Raji (cell line): ENCODE data around the gene LARGE1.

ENCODE experiments used
- POLR2A ChIP-seq: IDR thresholded peaks from 2 replicates; pipeline ENCODE4 v1.6.1; 2011; ENCODE audit warnings: low read depth, low read length, control low read depth; ENCODE audit not compliant: insufficient read depth

The LARGE1 gene

GRCh38 chr22:33529424-33530113, 390.7 kb downstream of the LARGE1 start:
- TF ChIP-seq POLR2A: no peak

DNA sequence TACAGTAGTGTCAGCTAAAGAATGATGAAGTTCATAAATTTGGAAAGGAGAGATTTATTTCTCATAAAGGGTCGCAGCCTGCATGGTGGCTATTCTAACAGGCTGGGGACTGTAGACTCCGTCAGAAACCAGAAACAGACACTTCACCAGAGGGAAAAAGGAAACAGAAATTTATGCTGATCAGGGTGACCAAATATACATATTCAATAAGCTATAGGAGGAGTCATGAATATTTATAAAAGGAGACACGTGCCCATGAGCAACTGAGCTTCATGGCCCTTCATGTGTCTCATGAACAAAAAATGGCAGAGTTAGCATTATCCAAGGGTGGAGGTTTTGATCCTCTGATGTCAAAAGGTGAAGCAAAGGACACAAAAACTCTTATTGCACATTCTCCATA, 392.1 kb downstream of the LARGE1 start:
- TF ChIP-seq POLR2A: no peak

GRCh38 chr22:33526434-33527107, 393.7 kb downstream of the LARGE1 start:
- no peak for TF ChIP-seq POLR2A

GRCh38 chr22:33524511-33525260, 395.6 kb downstream of the LARGE1 start:
- no peak for TF ChIP-seq POLR2A

- no peak for TF ChIP-seq POLR2A
Measured at GRCh38 chr22:33521879-33522665, 398.2 kb downstream of the LARGE1 start.

DNA sequence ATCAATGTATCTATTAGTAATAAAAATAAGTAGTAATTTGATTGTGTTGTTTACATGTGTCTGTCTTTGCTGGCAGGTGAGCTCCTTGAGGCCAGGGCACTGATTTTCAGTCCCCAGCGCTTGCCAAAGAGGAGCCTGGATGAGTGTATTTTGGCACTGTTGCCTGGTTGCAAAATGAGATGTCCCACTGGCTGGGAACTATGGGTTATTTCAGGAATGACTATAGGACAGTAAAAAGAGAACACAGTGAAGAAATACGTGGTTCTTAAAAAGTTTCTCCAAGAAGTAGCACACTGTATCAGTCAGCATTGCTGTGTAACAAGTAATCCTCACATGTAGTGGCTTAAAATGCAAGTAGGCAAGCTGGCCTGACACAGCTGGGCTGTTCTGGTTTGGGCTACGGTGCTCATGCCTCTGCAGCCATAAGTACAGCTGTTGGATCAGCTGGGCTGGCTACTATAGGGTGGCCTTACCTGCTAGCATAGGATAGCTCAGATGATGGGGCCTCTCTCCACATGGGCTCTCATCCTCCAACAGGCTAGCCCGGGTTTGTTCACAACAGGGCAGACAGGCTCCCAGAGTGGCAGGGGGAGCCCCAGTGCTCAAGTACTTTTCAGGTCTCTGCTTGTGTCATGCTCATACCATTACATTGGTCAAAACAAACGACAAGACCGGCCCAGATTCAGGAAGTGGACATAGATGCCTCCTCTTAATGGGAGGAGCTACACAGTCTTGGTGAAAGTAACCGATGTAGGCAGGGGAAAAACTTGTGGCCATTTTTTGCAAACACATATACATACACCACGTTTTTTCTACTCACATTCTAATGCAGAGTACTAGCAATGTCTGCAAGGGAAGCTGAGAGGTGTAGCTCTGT, 399.1 kb downstream of the LARGE1 start:
- no peak for TF ChIP-seq POLR2A

GRCh38 chr22:33519974-33520903, 400.0 kb downstream of the LARGE1 start:
- no peak for TF ChIP-seq POLR2A

- TF ChIP-seq POLR2A: no peak
Measured at GRCh38 chr22:33519071-33519973, 401.0 kb downstream of the LARGE1 start.

DNA sequence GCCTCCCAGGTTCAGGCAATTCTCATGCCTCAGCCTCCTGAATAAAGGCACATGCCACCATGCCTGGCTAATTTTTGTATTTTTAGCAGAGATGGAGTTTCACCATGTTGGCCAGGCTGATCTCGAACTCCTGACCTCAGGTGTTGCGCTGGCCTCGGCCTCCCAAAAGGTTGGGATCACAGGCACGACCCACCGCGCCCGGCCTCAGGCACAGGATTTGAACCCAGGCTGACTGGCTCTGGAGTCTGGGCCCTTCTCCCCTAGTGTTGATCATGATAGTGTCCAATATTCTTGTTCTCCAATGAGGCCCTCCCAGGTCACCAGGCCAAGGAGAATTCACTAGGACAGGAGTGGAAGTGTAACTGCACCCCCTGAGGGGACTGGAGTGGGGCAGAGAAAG, 401.9 kb downstream of the LARGE1 start:
- TF ChIP-seq POLR2A: no peak

DNA sequence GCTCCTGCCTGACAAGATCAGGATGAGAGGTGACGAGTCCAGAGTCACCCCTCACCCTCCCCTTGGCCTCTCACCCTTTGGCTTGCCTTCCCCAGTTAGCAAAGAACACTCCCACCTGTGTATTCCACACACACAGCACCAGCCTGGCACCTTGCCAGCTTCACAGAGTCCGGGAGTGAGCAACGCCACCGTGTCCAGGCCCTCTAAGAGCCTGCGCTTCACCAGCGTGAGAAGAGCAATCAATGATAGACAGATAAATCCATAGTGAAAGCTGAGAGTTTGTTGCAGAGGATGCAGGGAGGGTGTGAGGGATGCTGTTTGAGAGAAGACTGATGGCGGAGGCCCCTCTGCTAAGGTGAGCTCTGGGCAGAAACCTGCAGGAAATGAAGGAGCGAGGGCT, 404.5 kb downstream of the LARGE1 start:
- TF ChIP-seq POLR2A: no peak

GRCh38 chr22:33513388-33514338, 406.6 kb downstream of the LARGE1 start:
- no peak for TF ChIP-seq POLR2A
